Stimulated activated CD4-positive, alpha-beta T cell treated with anti-CD3 and anti-CD28 coated beads, Interleukin-12 subunit alpha, Interleukin-12 subunit beta, amount 100 ng/mL, for 24 hours (primary cell): ENCODE data around the gene MACO1.
"Not testable (repeated sequence)": the region's sequence is repeated elsewhere in the genome, so short reads cannot be mapped to it uniquely, and the experiment has no call there.

Source experiments
- DNase-seq, 2 experiments: peaks; one replicate each; pipeline ENCODE4 v3.0.0-alpha.2; 2020; ENCODE audit warnings: low read depth in 2 of 2

The MACO1 gene

GRCh38 chr1:25430073-25430966 lies at the start of gene MACO1:
Gene MACO1 (plus strand): TSS chr1:25430897. CDS start chr1:25431099, 202 bp downstream.
- DNase-seq: peak; percentile 93 to 95

- DNase-seq: not testable (repeated sequence)
Observed at GRCh38 chr1:25382543-25382942, 48.2 kb upstream of the MACO1 start.

DNA sequence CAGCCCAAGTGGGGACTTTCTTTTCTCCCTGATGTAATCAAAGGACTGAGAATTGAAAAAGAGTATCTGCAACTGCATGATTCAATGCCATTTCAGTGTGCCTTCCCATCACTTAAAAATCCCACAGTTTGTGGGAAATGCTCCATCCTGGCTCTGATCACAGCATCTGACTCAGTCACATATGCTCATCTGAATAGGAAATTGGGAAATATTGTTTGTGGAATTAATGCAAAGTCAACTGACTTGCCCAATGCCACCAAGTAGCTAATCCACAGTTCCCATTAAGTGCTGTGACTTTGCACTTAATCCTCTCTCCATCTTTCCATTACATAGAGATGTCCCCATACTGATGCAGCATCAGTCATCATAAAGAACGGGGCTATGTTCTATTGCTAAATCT lies 47.6 kb upstream of the MACO1 start:
- DNase-seq: not testable (repeated sequence)

- not testable (repeated sequence) for DNase-seq
Observed at GRCh38 chr1:25383875-25384274, 46.8 kb upstream of the MACO1 start.

- not testable (repeated sequence) for DNase-seq
Observed at GRCh38 chr1:25387096-25387495, 43.6 kb upstream of the MACO1 start.

- DNase-seq: not testable (repeated sequence)
Observed at GRCh38 chr1:25388691-25389090, 42.0 kb upstream of the MACO1 start.

- DNase-seq: not testable (repeated sequence)
Observed at GRCh38 chr1:25389721-25390120, 41.0 kb upstream of the MACO1 start.

DNA sequence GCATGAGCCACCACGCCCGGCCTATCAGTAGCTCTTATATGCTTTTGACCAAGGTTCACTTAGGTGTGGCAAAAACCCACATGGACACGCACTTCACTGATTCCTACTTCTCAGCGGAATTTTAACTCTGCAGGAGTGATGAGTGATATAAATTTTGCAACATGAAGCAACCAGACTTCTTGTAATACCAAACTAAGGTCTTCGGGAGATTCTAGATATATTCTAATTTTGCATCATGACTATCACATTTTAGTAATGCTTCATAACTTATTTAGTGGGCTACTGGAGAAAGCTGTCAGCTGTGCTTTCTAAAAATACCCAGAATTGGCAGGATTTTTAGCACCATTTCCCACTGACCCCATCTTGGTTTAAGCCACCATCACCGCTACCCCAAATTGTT lies 37.9 kb upstream of the MACO1 start:
- DNase-seq: no peak

GRCh38 chr1:25397549-25397948 lies 33.1 kb upstream of the MACO1 start:
- DNase-seq: not testable (repeated sequence)

DNA sequence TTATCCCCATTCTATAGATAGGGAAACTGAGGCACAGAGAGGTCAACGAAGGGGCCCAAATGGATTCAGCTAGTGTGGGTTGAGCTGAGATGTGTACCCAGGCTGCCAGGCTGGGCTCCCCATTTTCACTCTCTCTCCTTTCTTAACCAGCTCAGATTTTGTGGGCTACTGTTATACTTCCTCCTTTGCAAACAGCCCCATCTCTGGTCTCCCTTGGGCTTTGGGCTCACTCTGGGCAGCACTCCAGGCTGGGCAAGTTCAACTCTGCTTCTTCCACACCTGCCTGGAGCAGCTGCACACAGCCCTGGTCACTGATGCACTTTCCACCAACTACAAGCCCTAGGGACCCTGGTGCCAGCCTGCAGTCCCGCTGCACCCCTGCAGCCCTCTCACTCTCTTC lies 32.6 kb upstream of the MACO1 start:
- not testable (repeated sequence) for DNase-seq

GRCh38 chr1:25402947-25403803 lies 27.5 kb upstream of the MACO1 start:
- DNase-seq: peak in 1 of 2 experiments; percentile 2

DNA sequence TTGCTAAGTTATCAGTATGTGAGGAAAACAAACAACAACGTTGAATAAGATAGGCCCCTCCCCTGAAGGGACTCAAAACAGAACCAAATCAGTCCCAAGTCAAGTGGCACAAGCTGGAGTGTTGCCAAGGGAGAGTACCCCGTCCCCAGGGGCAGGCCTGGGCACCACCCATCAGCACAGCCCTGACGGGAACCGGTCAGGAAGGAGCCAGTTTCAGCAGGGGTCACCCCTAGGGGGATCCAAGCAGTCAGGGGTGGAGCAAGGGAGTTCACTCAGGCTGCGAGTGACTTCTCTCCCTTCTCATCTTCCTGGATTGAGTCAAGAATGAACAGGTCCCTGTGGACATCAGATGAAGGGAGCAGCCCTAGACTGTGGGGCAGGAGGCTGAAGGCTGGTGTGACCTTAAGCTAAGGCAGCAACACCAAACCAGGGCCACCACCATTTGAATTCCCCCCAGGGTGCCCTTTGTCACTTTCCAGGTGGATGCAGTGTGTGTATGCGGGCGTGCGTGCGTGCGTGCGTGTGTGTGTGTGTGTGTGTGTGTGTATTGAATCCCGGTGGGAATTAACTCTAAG lies 24.9 kb upstream of the MACO1 start:
- not testable (repeated sequence) for DNase-seq

- not testable (repeated sequence) for DNase-seq
Observed at GRCh38 chr1:25409641-25410427, 20.9 kb upstream of the MACO1 start.

DNA sequence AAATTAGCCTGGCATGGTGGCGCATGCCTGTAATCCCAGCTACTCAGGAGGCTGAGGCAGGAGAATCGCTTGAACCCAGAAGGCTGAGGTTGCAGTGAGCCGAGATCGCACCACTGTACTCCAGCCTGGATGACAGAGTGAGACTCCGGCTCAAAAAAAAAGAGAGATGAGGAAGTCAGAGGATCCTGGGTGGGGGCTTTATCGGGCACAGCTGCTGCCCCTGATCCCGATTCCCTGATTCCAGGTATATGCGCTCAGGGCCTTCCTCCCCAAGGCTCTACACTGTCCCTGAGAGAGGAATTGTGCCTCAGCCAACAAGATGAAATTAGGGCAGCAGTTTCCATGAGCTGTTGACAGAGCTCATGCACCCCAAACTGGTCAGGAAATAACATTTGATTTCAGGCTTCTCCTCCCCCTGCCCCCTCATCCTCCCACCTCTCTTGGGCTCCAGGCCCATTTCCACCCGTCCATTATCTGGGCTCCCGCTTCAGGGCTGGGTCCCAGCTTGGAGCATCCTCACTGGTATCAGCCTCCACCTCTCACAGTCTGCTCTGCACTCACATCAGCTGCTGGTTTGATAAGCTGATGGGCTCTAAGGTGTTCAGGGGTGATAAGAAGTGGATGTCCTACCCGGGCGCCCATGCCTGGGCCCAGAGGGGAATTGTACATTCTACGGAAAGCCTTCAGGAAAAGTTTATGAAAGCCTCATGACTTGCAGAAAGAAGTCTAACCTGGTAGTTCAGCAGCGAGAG lies 17.6 kb upstream of the MACO1 start:
- not testable (repeated sequence) for DNase-seq

GRCh38 chr1:25414157-25414556 lies 16.5 kb upstream of the MACO1 start:
- DNase-seq: not testable (repeated sequence)

GRCh38 chr1:25414578-25414977 lies 16.1 kb upstream of the MACO1 start:
- DNase-seq: not testable (repeated sequence)

DNA sequence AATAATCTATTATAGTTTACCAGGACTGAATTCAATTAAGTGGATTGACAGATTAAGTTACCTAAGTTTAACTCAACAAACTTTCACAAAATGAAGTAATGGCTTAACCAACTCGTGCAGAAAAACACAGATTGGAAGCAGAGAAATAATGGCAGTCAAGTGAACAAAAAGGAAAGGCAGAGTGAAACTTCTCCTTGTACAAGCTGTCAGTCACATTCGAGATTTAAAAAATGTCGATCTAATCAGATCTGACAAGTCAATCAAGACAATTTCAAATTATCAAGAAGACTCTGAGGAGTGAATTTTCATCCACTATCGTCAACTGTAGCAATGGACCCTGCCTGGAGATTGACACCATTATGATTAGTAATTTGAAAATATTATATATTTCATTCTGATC lies 13.4 kb upstream of the MACO1 start:
- DNase-seq: not testable (repeated sequence)

GRCh38 chr1:25419339-25419738 lies 11.4 kb upstream of the MACO1 start:
- DNase-seq: not testable (repeated sequence)

DNA sequence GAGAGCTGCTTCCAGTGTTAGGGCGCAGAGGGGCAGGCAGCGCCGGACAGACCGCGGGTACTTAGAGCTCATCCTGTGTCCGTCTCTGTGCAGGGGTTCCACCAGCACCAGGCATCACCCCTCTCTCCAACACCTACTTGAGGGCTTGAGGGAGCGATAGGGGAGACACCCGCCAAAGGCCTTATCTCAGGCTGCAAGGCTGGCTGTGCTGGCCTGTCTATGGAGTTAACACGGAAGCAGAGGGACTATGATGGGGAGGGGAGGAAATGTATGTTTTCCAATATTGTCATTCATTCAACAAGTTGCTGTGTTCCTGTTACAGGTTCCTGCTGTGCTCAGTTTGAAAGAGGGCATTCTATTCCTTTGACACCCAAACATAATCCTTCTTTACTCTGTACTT lies 10.0 kb upstream of the MACO1 start, which contains the start of gene RHCE:
TSS of gene RHCE (minus strand) at position 111 of the 400 bp plus-strand sequence. CDS start at position 72, 39 bp downstream.
- DNase-seq: not testable (repeated sequence)

- not testable (repeated sequence) for DNase-seq
Observed at GRCh38 chr1:25423206-25423605, 7.5 kb upstream of the MACO1 start.
